Jurkat, Clone E6-1 (cell line): ENCODE results near the gene PDE6G.
"Not testable (repeated sequence)": the region's sequence is repeated elsewhere in the genome, so short reads cannot be mapped to it uniquely, and the experiment has no call there.

Source experiments
- DNase-seq: peaks from one replicate; pipeline ENCODE4 v3.0.0-alpha.2; 2011; ENCODE audit warnings: low read depth, low spot score
- H3K4me3 ChIP-seq: 2 replicates; pipeline ENCODE4 v1.5.1; 2011; ENCODE audit warnings: mild to moderate bottlenecking, low read length, control low read depth, moderate library complexity

The PDE6G gene

GRCh38 chr17:81641825-81642489 is 14.4 kb downstream of the PDE6G start:
- no peak overlapping the region for H3K4me3 ChIP-seq
- no peak for DNase-seq

GRCh38 chr17:81640011-81640410 is 16.3 kb downstream of the PDE6G start:
- DNase-seq = no peak

GRCh38 chr17:81638683-81639082 is 17.7 kb downstream of the PDE6G start:
- no peak for DNase-seq
- H3K4me3 ChIP-seq = no peak overlapping the region

More at GRCh38 chr17:81640011-81640410, 16.3 kb downstream of the PDE6G start:
- H3K4me3 ChIP-seq = no peak overlapping the region

- peak within 1 kb of the TSS; percentile 97 for H3K4me3 ChIP-seq
- DNase-seq = peak; percentile 68
Measured at GRCh38 chr17:81636505-81637288, 19.6 kb downstream of the PDE6G start, which contains the start of the genes NPLOC4 and TSPAN10. Gene NPLOC4 (minus strand): TSS chr17:81637112. CDS start chr17:81636930, 182 bp downstream. Gene TSPAN10 (plus strand): TSS chr17:81637196. CDS start chr17:81642413, 5,217 bp downstream.

GRCh38 chr17:81635973-81636504 is 20.3 kb downstream of the PDE6G start:
- no peak for DNase-seq
- H3K4me3 ChIP-seq = peak overlapping the region; percentile 97

GRCh38 chr17:81635431-81635830 is 20.9 kb downstream of the PDE6G start:
- H3K4me3 ChIP-seq = peak overlapping the region; percentile 97
- no peak for DNase-seq

GRCh38 chr17:81631482-81631881 is 24.9 kb downstream of the PDE6G start:
- no peak overlapping the region for H3K4me3 ChIP-seq
- no peak for DNase-seq

- no peak for DNase-seq
Measured at GRCh38 chr17:81630274-81630673, 26.1 kb downstream of the PDE6G start.

GRCh38 chr17:81621494-81622130 is 34.7 kb downstream of the PDE6G start:
- H3K4me3 ChIP-seq = no peak overlapping the region
- no peak for DNase-seq

More at GRCh38 chr17:81630274-81630673, 26.1 kb downstream of the PDE6G start:
- no peak overlapping the region for H3K4me3 ChIP-seq

GRCh38 chr17:81618307-81618706 is 38.0 kb downstream of the PDE6G start:
- not testable (repeated sequence) for H3K4me3 ChIP-seq, DNase-seq

- no peak for DNase-seq
Measured at GRCh38 chr17:81616877-81617276, 39.5 kb downstream of the PDE6G start.

GRCh38 chr17:81615401-81615930 is 40.9 kb downstream of the PDE6G start:
- no peak for DNase-seq
- H3K4me3 ChIP-seq = no peak overlapping the region

More at GRCh38 chr17:81616877-81617276, 39.5 kb downstream of the PDE6G start:
- H3K4me3 ChIP-seq = no peak overlapping the region

GRCh38 chr17:81612172-81612970 is 44.0 kb downstream of the PDE6G start:
- DNase-seq = no peak
- no peak overlapping the region for H3K4me3 ChIP-seq

- no peak overlapping the region for H3K4me3 ChIP-seq
Measured at GRCh38 chr17:81609541-81610311, 46.6 kb downstream of the PDE6G start.

GRCh38 chr17:81608605-81609004 is 47.7 kb downstream of the PDE6G start:
- no peak for DNase-seq
- H3K4me3 ChIP-seq = no peak overlapping the region

More at GRCh38 chr17:81609541-81610311, 46.6 kb downstream of the PDE6G start:
- DNase-seq = no peak

GRCh38 chr17:81608082-81608481 is 48.3 kb downstream of the PDE6G start:
- no peak for DNase-seq
- H3K4me3 ChIP-seq = no peak overlapping the region

- DNase-seq = no peak
- no peak overlapping the region for H3K4me3 ChIP-seq
Measured at GRCh38 chr17:81607431-81607830, 48.9 kb downstream of the PDE6G start.
